Erythroblast (primary cell): ENCODE data around the gene GNAZ.

Experiments used
- GATA1 ChIP-seq: IDR thresholded peaks from 2 replicates; pipeline ENCODE4 v1.6.1; 2011; ENCODE audit warnings: low read depth, mild to moderate bottlenecking, control low read depth, low read length, moderate library complexity
- POLR2A ChIP-seq: IDR thresholded peaks from 2 replicates; pipeline ENCODE4 v1.6.1; 2011; ENCODE audit warnings: mild to moderate bottlenecking, low read length

DNA sequence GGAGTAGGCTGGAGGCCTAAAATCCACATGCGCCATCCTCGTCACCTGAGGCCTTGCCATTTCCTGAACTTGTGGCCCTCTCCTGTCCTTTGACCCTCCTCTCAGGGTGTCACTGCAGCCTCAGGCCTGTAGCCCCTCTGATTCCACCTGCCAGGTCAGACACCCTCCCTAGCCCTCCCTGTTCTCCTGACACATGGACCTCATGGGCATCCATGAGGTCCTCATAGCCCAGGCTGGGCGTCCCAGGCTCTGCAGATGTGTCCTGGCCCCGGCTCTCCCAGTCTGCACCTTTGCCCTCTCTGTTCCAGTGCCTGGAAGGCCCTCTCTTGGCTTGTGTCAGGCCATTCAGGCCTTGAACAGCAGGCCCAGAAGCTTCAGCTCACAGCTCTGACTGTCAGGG is 90.7 kb downstream of the GNAZ start:
- TF ChIP-seq POLR2A (no peak), GATA1 (no peak)
